ENCODE data around the gene ACTN1. TPM values are rescaled to one million over a fixed set of nuclear protein-coding genes. Genes with fewer than 3 reads are reported as not detected.

ACTN1 gene
- total and polyA plus RNA-seq, 10 of the 15 experiments (the other 5 are each of a cell fraction or from before 2014, with no cell fraction given): 0.14 to 39.4 (median 2.6) TPM

GRCh38 chr14:68981139-68981538 lies 2.0 kb upstream of the ACTN1 start:
- BruUV-seq (replicated peaks): no TSS peak
- Histone ChIP-seq H3K27ac (ENCODE audit: control insufficient read depth, insufficient read depth) (no peak overlapping the region), H3K9ac (ENCODE audit: control insufficient read depth, insufficient read depth, low read length) (no peak overlapping the region), H3K4me3 (no peak overlapping the region), H3K36me3 (ENCODE audit: control insufficient read depth in 2 of 2, insufficient read depth in 2 of 2, low read length in 1 of 2) (no peaks in the 10 kb centered on the region), H2AFZ (ENCODE audit: control insufficient read depth, low read depth, low read length) (no peak overlapping the region), H3K9me3 (replicated peaks; ENCODE audit: control insufficient read depth, insufficient read depth, low read length) (no peaks in the 10 kb centered on the region), H3K4me2 (ENCODE audit: control insufficient read depth, insufficient read depth) (no peak overlapping the region), H3K4me1 (ENCODE audit: control insufficient read depth, insufficient read depth, low read length) (no peaks in the 10 kb centered on the region; the same call in 1 of the 2 replicates), H4K20me1 (ENCODE audit: control insufficient read depth, insufficient read depth) (no peaks in the 10 kb centered on the region), H3K79me2 (ENCODE audit: control insufficient read depth, insufficient read depth, low read length) (no peaks in the 10 kb centered on the region; the same call in 1 of the 2 replicates), H3K27me3 (replicated peaks in 1 of 2; ENCODE audit: control insufficient read depth in 2 of 2, insufficient read depth in 2 of 2, low read length in 1 of 2) (peaks cover 3 to 11% of the 10 kb centered on the region in 2 experiments; a peak in 3 of 4 replicates)
- RAD21 ChIA-PET (ENCODE audit: unreplicated experiment): no interaction called here
- DNase-seq (ENCODE audit: low read depth, low spot score) (no peak), ATAC-seq (no peak), FAIRE-seq (no peak)
- WGBS (ENCODE audit: insufficient coverage, insufficient replicate concordance, low lambda C conversion rate, missing lambda C conversion rate): 36% methylated on average over 4 of the region's 4 CpGs
- POLR2A ChIA-PET: no interaction called here
- in situ Hi-C loops (cut with MboI): no loop called here
- intact Hi-C loops (cut with micrococcal nuclease; ENCODE audit: unreplicated experiment): no loop called here
- CTCF ChIA-PET: no interaction called here
- SMC1A ChIA-PET (ENCODE audit: uncharacterized antibody, unreplicated experiment): no interaction called here
- TF ChIP-seq HDAC2 (IDR thresholded peaks at IDR 0.05) (no peak), ZNF384 (IDR thresholded peaks at IDR 0.05; ENCODE audit: borderline replicate concordance, low read depth, low read length) (no peak), PML (IDR thresholded peaks at IDR 0.05; ENCODE audit: low read length) (no peak), NRF1 (conservative IDR thresholded peaks at IDR 0.05; ENCODE audit: low read depth, low read length) (no peak), GABPA (IDR thresholded peaks at IDR 0.05; ENCODE audit: low read depth) (no peak), EP300 (IDR thresholded peaks at IDR 0.05; ENCODE audit: borderline replicate concordance in 1 of 2, control insufficient read depth in 1 of 2, low read depth in 2 of 2, low read length in 2 of 2) (no peak), RCOR1 (conservative IDR thresholded peaks at IDR 0.05; ENCODE audit: low read depth, low read length) (no peak)

Data from GM12878 (cell line).